Lower leg skin (tissue), 3 donors: Measurements from ENCODE around the gene PRMT7.

Experiments
- POLR2A ChIP-seq, 2 donors: fragments of 450-650 bp; IDR thresholded peaks; one replicate each; pipeline ENCODE4 v1.6.1; 2016 to 2017; ENCODE audit warnings: antibody characterized with exemption in 2 of 2, mild to moderate bottlenecking in 1 of 2, moderate library complexity in 1 of 2
- TF ChIP-seq, protein P1 (sequence below), 3 donors: fragments of 450-650 bp; IDR thresholded peaks; one replicate each; pipeline ENCODE4 v1.5.1; 2016; ENCODE audit warnings: antibody characterized with exemption in 3 of 3, mild to moderate bottlenecking in 3 of 3, moderate library complexity in 2 of 3

- TF ChIP-seq, protein P1, sequence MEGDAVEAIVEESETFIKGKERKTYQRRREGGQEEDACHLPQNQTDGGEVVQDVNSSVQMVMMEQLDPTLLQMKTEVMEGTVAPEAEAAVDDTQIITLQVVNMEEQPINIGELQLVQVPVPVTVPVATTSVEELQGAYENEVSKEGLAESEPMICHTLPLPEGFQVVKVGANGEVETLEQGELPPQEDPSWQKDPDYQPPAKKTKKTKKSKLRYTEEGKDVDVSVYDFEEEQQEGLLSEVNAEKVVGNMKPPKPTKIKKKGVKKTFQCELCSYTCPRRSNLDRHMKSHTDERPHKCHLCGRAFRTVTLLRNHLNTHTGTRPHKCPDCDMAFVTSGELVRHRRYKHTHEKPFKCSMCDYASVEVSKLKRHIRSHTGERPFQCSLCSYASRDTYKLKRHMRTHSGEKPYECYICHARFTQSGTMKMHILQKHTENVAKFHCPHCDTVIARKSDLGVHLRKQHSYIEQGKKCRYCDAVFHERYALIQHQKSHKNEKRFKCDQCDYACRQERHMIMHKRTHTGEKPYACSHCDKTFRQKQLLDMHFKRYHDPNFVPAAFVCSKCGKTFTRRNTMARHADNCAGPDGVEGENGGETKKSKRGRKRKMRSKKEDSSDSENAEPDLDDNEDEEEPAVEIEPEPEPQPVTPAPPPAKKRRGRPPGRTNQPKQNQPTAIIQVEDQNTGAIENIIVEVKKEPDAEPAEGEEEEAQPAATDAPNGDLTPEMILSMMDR (IDR thresholded peaks at IDR 0.05), result no peak
- TF ChIP-seq POLR2A (IDR thresholded peaks at IDR 0.05), result no peak
Measured at GRCh38 chr16:68402748-68403040, 91.9 kb downstream of the PRMT7 start.
